Adrenal gland (tissue), 5 donors: ENCODE results near the gene CFAP57.

Experiments used
- POLR2A ChIP-seq, 2 donors: fragments of 450-650 bp; IDR thresholded peaks; one replicate each; pipeline ENCODE4 v1.6.1; 2017; ENCODE audit warnings: antibody characterized with exemption in 2 of 2, mild to moderate bottlenecking in 2 of 2, moderate library complexity in 1 of 2
- TF ChIP-seq, protein P1 (sequence below), 6 experiments: fragments of 450-650 bp in 4 of 6; fragments of 200-600 bp in 2 of 6; sonication (generic) in 1 of 6; IDR thresholded peaks; 1 replicate in 5 of 6; 2 replicates in 1 of 6; pipeline versions ENCODE4 v1.5.1 to v1.8.0; 2016 to 2021; ENCODE audit warnings: antibody characterized with exemption in 6 of 6, mild to moderate bottlenecking in 2 of 6, moderate library complexity in 1 of 6
- donor health status: DM: no; HTN: no; CAD: no.

DNA sequence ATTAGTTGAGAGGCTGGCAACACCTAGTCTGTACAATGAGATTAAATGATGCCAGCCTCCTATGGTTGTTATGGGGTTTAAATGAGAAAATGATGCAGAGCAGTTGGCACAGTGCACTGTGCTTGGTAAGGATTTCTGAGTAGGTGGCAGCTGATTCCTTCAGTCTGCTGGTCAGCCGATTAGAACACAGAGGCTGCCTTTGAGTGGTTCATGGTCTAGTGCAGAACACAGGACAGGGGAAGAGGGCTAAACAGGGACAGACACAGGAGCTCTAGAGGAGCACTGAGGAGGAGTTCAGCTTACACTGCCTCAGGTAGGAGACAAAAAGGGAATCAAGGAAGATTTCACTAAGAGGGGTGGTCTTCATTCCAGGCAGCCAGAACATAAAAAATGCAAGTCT lies 130.1 kb downstream of the CFAP57 start:
- TF ChIP-seq, protein P1, sequence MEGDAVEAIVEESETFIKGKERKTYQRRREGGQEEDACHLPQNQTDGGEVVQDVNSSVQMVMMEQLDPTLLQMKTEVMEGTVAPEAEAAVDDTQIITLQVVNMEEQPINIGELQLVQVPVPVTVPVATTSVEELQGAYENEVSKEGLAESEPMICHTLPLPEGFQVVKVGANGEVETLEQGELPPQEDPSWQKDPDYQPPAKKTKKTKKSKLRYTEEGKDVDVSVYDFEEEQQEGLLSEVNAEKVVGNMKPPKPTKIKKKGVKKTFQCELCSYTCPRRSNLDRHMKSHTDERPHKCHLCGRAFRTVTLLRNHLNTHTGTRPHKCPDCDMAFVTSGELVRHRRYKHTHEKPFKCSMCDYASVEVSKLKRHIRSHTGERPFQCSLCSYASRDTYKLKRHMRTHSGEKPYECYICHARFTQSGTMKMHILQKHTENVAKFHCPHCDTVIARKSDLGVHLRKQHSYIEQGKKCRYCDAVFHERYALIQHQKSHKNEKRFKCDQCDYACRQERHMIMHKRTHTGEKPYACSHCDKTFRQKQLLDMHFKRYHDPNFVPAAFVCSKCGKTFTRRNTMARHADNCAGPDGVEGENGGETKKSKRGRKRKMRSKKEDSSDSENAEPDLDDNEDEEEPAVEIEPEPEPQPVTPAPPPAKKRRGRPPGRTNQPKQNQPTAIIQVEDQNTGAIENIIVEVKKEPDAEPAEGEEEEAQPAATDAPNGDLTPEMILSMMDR (IDR thresholded peaks at IDR 0.05): no peak
- TF ChIP-seq POLR2A (IDR thresholded peaks at IDR 0.05): no peak
